ENCODE results near the gene PRPSAP1.

Gene PRPSAP1

GRCh38 chr17:76280650-76281049 is 73.1 kb downstream of the PRPSAP1 start:
- Histone ChIP-seq H3K4me3 (ENCODE audit: severe bottlenecking) (no peak overlapping the region), H3K9me3 (ENCODE audit: severe bottlenecking) (no peaks in the 10 kb centered on the region), H3K27me3 (ENCODE audit: insufficient read depth, poor library complexity, severe bottlenecking) (no peaks in the 10 kb centered on the region), H3K36me3 (ENCODE audit: low read depth) (no peaks in the 10 kb centered on the region), H3K4me1 (ENCODE audit: insufficient read depth, poor library complexity, severe bottlenecking) (no peaks in the 10 kb centered on the region), H3K27ac (ENCODE audit: poor library complexity, severe bottlenecking) (no peak overlapping the region)
- ATAC-seq (ENCODE audit: low read depth) (no peak), DNase-seq (ENCODE audit: low spot score) (no peak)
- TF ChIP-seq, protein P1, sequence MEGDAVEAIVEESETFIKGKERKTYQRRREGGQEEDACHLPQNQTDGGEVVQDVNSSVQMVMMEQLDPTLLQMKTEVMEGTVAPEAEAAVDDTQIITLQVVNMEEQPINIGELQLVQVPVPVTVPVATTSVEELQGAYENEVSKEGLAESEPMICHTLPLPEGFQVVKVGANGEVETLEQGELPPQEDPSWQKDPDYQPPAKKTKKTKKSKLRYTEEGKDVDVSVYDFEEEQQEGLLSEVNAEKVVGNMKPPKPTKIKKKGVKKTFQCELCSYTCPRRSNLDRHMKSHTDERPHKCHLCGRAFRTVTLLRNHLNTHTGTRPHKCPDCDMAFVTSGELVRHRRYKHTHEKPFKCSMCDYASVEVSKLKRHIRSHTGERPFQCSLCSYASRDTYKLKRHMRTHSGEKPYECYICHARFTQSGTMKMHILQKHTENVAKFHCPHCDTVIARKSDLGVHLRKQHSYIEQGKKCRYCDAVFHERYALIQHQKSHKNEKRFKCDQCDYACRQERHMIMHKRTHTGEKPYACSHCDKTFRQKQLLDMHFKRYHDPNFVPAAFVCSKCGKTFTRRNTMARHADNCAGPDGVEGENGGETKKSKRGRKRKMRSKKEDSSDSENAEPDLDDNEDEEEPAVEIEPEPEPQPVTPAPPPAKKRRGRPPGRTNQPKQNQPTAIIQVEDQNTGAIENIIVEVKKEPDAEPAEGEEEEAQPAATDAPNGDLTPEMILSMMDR (IDR thresholded peaks at IDR 0.05; ENCODE audit: poor library complexity, severe bottlenecking) = no peak

- H3K27ac ChIP-seq (ENCODE audit: poor library complexity, severe bottlenecking) = no peak overlapping the region
- H3K27me3 ChIP-seq (ENCODE audit: insufficient read depth, poor library complexity, severe bottlenecking) = no peaks in the 10 kb centered on the region
- H3K4me1 ChIP-seq (ENCODE audit: insufficient read depth, poor library complexity, severe bottlenecking) = no peaks in the 10 kb centered on the region
- DNase-seq (ENCODE audit: low spot score) (no peak), ATAC-seq (ENCODE audit: low read depth) (no peak)
- no peaks in the 10 kb centered on the region for H3K36me3 ChIP-seq (ENCODE audit: low read depth)
- H3K9me3 ChIP-seq (ENCODE audit: severe bottlenecking) = no peaks in the 10 kb centered on the region
- TF ChIP-seq, protein P1 (IDR thresholded peaks at IDR 0.05; ENCODE audit: poor library complexity, severe bottlenecking) = peak; percentile 74
- H3K4me3 ChIP-seq (ENCODE audit: severe bottlenecking) = no peak overlapping the region
These were observed 73.9 kb downstream of the PRPSAP1 start for GRCh38 chr17:76279742-76280287.

- DNase-seq (ENCODE audit: low spot score) (no peak), ATAC-seq (ENCODE audit: low read depth) (peak; percentile 87)
- no peak overlapping the region for H3K4me3 ChIP-seq (ENCODE audit: severe bottlenecking)
- no peaks in the 10 kb centered on the region for H3K4me1 ChIP-seq (ENCODE audit: insufficient read depth, poor library complexity, severe bottlenecking)
- H3K27ac ChIP-seq (ENCODE audit: poor library complexity, severe bottlenecking) = no peak overlapping the region
- TF ChIP-seq, protein P1 (IDR thresholded peaks at IDR 0.05; ENCODE audit: poor library complexity, severe bottlenecking) = peak; percentile 96
- H3K27me3 ChIP-seq (ENCODE audit: insufficient read depth, poor library complexity, severe bottlenecking) = no peaks in the 10 kb centered on the region
- no peaks in the 10 kb centered on the region for H3K36me3 ChIP-seq (ENCODE audit: low read depth)
- H3K9me3 ChIP-seq (ENCODE audit: severe bottlenecking) = no peaks in the 10 kb centered on the region
These were observed 74.6 kb downstream of the PRPSAP1 start for GRCh38 chr17:76278952-76279741.

DNA sequence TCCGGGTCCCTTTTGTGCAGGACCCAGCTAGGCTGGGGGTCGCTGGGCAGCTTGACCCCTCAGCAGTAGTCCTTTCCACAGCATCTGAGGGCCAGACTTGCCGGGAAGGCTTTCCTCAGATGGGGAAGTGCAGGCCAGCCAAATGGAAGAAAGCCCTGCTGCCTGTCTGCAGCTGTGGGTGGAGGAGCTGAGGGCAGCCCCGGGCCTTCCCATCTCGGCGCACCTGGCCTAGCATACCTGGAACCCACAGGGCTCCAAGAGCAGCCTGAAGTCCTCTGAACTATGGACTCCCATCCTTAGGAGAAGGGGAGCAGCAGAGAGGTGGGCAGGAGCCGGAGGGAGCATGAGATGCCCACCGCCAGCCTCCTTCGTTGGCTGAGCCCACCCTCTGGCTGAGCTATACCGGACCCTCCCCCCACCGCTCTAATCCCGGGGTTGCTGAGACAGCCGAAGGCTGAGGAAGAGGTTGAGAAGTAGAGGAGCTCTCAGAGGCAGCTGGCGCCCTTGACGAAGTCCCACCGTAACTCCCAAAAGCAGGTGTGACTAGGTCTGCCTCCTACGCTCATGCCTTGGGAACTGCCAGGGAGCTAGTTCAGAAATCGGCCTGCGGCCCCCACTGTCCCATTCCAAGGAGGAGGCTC is 75.3 kb downstream of the PRPSAP1 start:
- H3K36me3 ChIP-seq (ENCODE audit: low read depth) = no peaks in the 10 kb centered on the region
- no peaks in the 10 kb centered on the region for H3K4me1 ChIP-seq (ENCODE audit: insufficient read depth, poor library complexity, severe bottlenecking)
- H3K27ac ChIP-seq (ENCODE audit: poor library complexity, severe bottlenecking) = no peak overlapping the region
- ATAC-seq (ENCODE audit: low read depth) = no peak
- H3K4me3 ChIP-seq (ENCODE audit: severe bottlenecking) = no peak overlapping the region
- H3K27me3 ChIP-seq (ENCODE audit: insufficient read depth, poor library complexity, severe bottlenecking) = no peaks in the 10 kb centered on the region
- TF ChIP-seq, protein P1 (IDR thresholded peaks at IDR 0.05; ENCODE audit: poor library complexity, severe bottlenecking) = no peak
- no peak for DNase-seq (ENCODE audit: low spot score)
- no peaks in the 10 kb centered on the region for H3K9me3 ChIP-seq (ENCODE audit: severe bottlenecking)
